ENCODE measurements around the gene MAT2B. TPM values are rescaled to one million over a fixed set of nuclear protein-coding genes. Genes with fewer than 3 reads are reported as not detected.

MAT2B gene
- total RNA-seq, 1 experiment from 2014 or later = 55.7 TPM

- H3K36me3 Mint-ChIP-seq = peaks cover 5% of the 10 kb centered on the region
- ATAC-seq (no peak), DNase-seq (ENCODE audit: low spot score) (no peak)
- ChIA-PET CTCF (no interaction called here), POLR2A (no interaction called here)
- TF ChIP-seq ZNF138 (CRISPR knock-in tag; conservative IDR thresholded peaks at IDR 0.05) (no peak), E2F1 (CRISPR knock-in tag; IDR thresholded peaks at IDR 0.05) (no peak), EMX1 (CRISPR knock-in tag; IDR thresholded peaks at IDR 0.05) (no peak), SMAD3 (CRISPR knock-in tag; IDR thresholded peaks at IDR 0.05; ENCODE audit: borderline replicate concordance) (no peak), TEAD4 (CRISPR knock-in tag; IDR thresholded peaks at IDR 0.05) (no peak), CBFB (CRISPR knock-in tag; IDR thresholded peaks at IDR 0.05; ENCODE audit: low read depth) (no peak), ZBTB43 (CRISPR knock-in tag; IDR thresholded peaks at IDR 0.05) (no peak), ZNF317 (CRISPR knock-in tag; IDR thresholded peaks at IDR 0.05; ENCODE audit: borderline replicate concordance, low read depth) (no peak), USF1 (CRISPR knock-in tag; IDR thresholded peaks at IDR 0.05) (no peak), ZMAT4 (CRISPR knock-in tag; IDR thresholded peaks at IDR 0.05) (no peak), ELF4 (CRISPR knock-in tag; IDR thresholded peaks at IDR 0.05; ENCODE audit: low read depth) (no peak), FOXK1 (CRISPR knock-in tag; IDR thresholded peaks at IDR 0.05) (no peak), ETV6 (CRISPR knock-in tag; IDR thresholded peaks at IDR 0.05) (no peak), NFATC4 (CRISPR knock-in tag; IDR thresholded peaks at IDR 0.05) (no peak), ZNF263 (CRISPR knock-in tag; IDR thresholded peaks at IDR 0.05; ENCODE audit: low read depth) (no peak), ZNF416 (CRISPR knock-in tag; IDR thresholded peaks at IDR 0.05) (no peak)
- no peaks in the 10 kb centered on the region for H3K27me3 Mint-ChIP-seq (ENCODE audit: low read depth)
- H3K4me3 Mint-ChIP-seq = peak overlapping the region; percentile 97
- H3K27ac Mint-ChIP-seq = peak overlapping the region; percentile 98
- H3K9me3 Mint-ChIP-seq = no peaks in the 10 kb centered on the region
- H3K4me1 Mint-ChIP-seq = peaks cover 57% of the 10 kb centered on the region
Measured at GRCh38 chr5:163506726-163507125, 1.3 kb downstream of the MAT2B start.

GRCh38 chr5:163508753-163509152, 3.3 kb downstream of the MAT2B start:
- Mint-ChIP-seq H3K27me3 (ENCODE audit: low read depth) (no peaks in the 10 kb centered on the region), H3K4me3 (peak overlapping the region; percentile 52), H3K27ac (peak overlapping the region; percentile 81), H3K36me3 (peaks cover 26% of the 10 kb centered on the region), H3K4me1 (peaks cover 52% of the 10 kb centered on the region), H3K9me3 (no peaks in the 10 kb centered on the region)
- DNase-seq (ENCODE audit: low spot score) (no peak), ATAC-seq (no peak)
- CTCF ChIA-PET = no interaction called here
- POLR2A ChIA-PET = interaction anchor here (0.6 to 1.4 kb wide), 3 partner anchors 20 to 49 kb away, joined by 3 to 4 read pairs (median 3); partner anchors contain the start of genes HMMR and NUDCD2
- TF ChIP-seq IRF2 (CRISPR knock-in tag; IDR thresholded peaks at IDR 0.05; ENCODE audit: borderline replicate concordance, low read depth) (no peak), PREB (CRISPR knock-in tag; IDR thresholded peaks at IDR 0.05; ENCODE audit: borderline replicate concordance) (no peak), ELF4 (CRISPR knock-in tag; IDR thresholded peaks at IDR 0.05; ENCODE audit: low read depth) (no peak), USF1 (CRISPR knock-in tag; IDR thresholded peaks at IDR 0.05) (no peak), ETV6 (CRISPR knock-in tag; IDR thresholded peaks at IDR 0.05) (no peak), E2F1 (CRISPR knock-in tag; IDR thresholded peaks at IDR 0.05) (no peak), ZNF281 (CRISPR knock-in tag; IDR thresholded peaks at IDR 0.05) (no peak), NR3C1 (CRISPR knock-in tag; conservative IDR thresholded peaks at IDR 0.05; ENCODE audit: low read depth) (no peak), ZNF219 (CRISPR knock-in tag; IDR thresholded peaks at IDR 0.05; ENCODE audit: borderline replicate concordance) (no peak), NR2C2 (CRISPR knock-in tag; IDR thresholded peaks at IDR 0.05) (no peak), ZNF416 (CRISPR knock-in tag; IDR thresholded peaks at IDR 0.05) (no peak), NR1H2 (CRISPR knock-in tag; IDR thresholded peaks at IDR 0.05) (no peak), SP1 (CRISPR knock-in tag; conservative IDR thresholded peaks at IDR 0.05) (no peak), E2F4 (CRISPR knock-in tag; IDR thresholded peaks at IDR 0.05; ENCODE audit: borderline replicate concordance, low read depth) (no peak)
